DOHH2 (cell line): ENCODE data around the gene AP1S3.

Experiments used
- H3F3A ChIP-seq: fragments of 200-600 bp; sonication (generic), shearing (Covaris generic); 2 replicates; pipeline ENCODE4 v1.6.0; 2016; ENCODE audit warnings: antibody characterized with exemption, mild to moderate bottlenecking; ENCODE audit not compliant: control insufficient read depth, insufficient read depth
- H3K27ac ChIP-seq: fragments of 200-600 bp; sonication (generic); 2 replicates; pipeline ENCODE4 v1.5.1; 2014; ENCODE audit warnings: low read depth, mild to moderate bottlenecking, low read length, moderate library complexity
- H3K27me3 ChIP-seq: fragments of 200-600 bp; sonication (generic); 2 replicates; pipeline ENCODE4 v1.6.1; 2014; ENCODE audit warnings: mild to moderate bottlenecking, low read length, mixed read lengths; ENCODE audit not compliant: control insufficient read depth
- H3K36me3 ChIP-seq: fragments of 200-600 bp; sonication (generic); 2 replicates; pipeline ENCODE4 v1.6.1; 2014; ENCODE audit warnings: mild to moderate bottlenecking, low read length, moderate library complexity, mixed read lengths; ENCODE audit not compliant: control insufficient read depth
- H3K4me1 ChIP-seq: fragments of 200-600 bp; sonication (generic); 2 replicates; pipeline ENCODE4 v1.6.1; 2014; ENCODE audit warnings: mild to moderate bottlenecking, low read length, mixed read lengths; ENCODE audit not compliant: control insufficient read depth
- H3K4me2 ChIP-seq: fragments of 200-600 bp; sonication (generic); 2 replicates; pipeline ENCODE4 v1.6.0; 2014; ENCODE audit warnings: mild to moderate bottlenecking, low read length, moderate library complexity
- H3K4me3 ChIP-seq: fragments of 200-600 bp; sonication (generic); 2 replicates; pipeline ENCODE4 v1.5.1; 2014; ENCODE audit warnings: mild to moderate bottlenecking, low read length, mixed read lengths
- H3K79me2 ChIP-seq: fragments of 200-600 bp; sonication (generic); 2 replicates; pipeline ENCODE4 v1.6.1; 2014; ENCODE audit warnings: mild to moderate bottlenecking, low read length, mixed read lengths; ENCODE audit not compliant: control insufficient read depth
- H3K9me2 ChIP-seq: fragments of 200-600 bp; sonication (generic); replicated peaks from 2 replicates; pipeline ENCODE4 v1.6.1; 2014; ENCODE audit warnings: mild to moderate bottlenecking, low read length, mixed read lengths; ENCODE audit not compliant: control insufficient read depth
- H3K9me3 ChIP-seq: fragments of 200-600 bp; sonication (generic); 2 replicates; pipeline ENCODE4 v1.6.1; 2014; ENCODE audit warnings: antibody characterized with exemption, low read length, mixed read lengths; ENCODE audit not compliant: control insufficient read depth, insufficient read depth
- H4K20me1 ChIP-seq: fragments of 200-600 bp; sonication (generic); 2 replicates; pipeline ENCODE4 v1.6.0; 2014; ENCODE audit warnings: low read depth, mild to moderate bottlenecking, antibody characterized with exemption, low read length, moderate library complexity; ENCODE audit not compliant: control insufficient read depth, insufficient read depth
- EZH2phosphoT487 ChIP-seq: fragments of 200-600 bp; sonication (generic); IDR thresholded peaks from 2 replicates; pipeline ENCODE4 v1.6.1; 2017; ENCODE audit warnings: borderline replicate concordance, mild to moderate bottlenecking, antibody characterized with exemption, low read length, moderate library complexity, mixed read lengths
- TF ChIP-seq, protein P1 (sequence below): fragments of 200-600 bp; sonication (generic); IDR thresholded peaks from one replicate; pipeline ENCODE4 v1.5.1; 2014; ENCODE audit warnings: antibody characterized with exemption, mild to moderate bottlenecking, low read depth, low read length; ENCODE audit not compliant: poor library complexity, severe bottlenecking

The AP1S3 gene

GRCh38 chr2:223856584-223856983 lies 19.2 kb upstream of the AP1S3 start:
- no peaks in the 10 kb centered on the region for H3K36me3 ChIP-seq
- peaks cover 3% of the 10 kb centered on the region; the same call in 1 of the 2 replicates for H3K27me3 ChIP-seq
- no peaks in the 10 kb centered on the region for H4K20me1 ChIP-seq
- no peak for TF ChIP-seq EZH2phosphoT487
- TF ChIP-seq, protein P1, sequence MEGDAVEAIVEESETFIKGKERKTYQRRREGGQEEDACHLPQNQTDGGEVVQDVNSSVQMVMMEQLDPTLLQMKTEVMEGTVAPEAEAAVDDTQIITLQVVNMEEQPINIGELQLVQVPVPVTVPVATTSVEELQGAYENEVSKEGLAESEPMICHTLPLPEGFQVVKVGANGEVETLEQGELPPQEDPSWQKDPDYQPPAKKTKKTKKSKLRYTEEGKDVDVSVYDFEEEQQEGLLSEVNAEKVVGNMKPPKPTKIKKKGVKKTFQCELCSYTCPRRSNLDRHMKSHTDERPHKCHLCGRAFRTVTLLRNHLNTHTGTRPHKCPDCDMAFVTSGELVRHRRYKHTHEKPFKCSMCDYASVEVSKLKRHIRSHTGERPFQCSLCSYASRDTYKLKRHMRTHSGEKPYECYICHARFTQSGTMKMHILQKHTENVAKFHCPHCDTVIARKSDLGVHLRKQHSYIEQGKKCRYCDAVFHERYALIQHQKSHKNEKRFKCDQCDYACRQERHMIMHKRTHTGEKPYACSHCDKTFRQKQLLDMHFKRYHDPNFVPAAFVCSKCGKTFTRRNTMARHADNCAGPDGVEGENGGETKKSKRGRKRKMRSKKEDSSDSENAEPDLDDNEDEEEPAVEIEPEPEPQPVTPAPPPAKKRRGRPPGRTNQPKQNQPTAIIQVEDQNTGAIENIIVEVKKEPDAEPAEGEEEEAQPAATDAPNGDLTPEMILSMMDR, result no peak
- no peaks in the 10 kb centered on the region for H3K9me3 ChIP-seq
- H3K9me2 ChIP-seq, result no peaks in the 10 kb centered on the region
- H3K4me1 ChIP-seq, result no peaks in the 10 kb centered on the region
- H3F3A ChIP-seq, result no peaks in the 10 kb centered on the region
- no peaks in the 10 kb centered on the region for H3K79me2 ChIP-seq
- no peak overlapping the region for H3K4me3 ChIP-seq
- no peak overlapping the region for H3K27ac ChIP-seq
- no peak overlapping the region for H3K4me2 ChIP-seq

DNA sequence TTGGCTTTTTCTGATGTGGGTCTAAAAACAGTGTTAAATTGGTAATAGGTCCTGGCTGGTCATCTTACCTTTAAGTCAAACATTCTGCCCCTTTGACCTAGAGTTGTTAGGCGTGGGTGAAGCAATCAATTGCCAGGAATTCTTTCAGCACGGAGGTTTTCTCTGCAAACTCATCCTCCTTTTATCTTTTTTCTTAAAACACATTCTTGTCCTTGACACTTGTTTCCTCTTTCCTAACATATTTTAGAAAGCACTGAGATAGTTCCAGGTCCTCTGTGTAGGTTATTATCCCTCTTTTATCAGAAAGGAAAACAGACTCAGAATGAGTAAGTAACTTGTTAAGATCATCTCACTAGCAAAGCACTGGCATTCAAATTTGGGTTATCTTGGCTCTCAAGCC lies 18.6 kb upstream of the AP1S3 start:
- Histone ChIP-seq H3K27ac (no peak overlapping the region), H3K9me3 (no peaks in the 10 kb centered on the region), H3K4me1 (no peaks in the 10 kb centered on the region), H3F3A (no peaks in the 10 kb centered on the region), H3K36me3 (no peaks in the 10 kb centered on the region), H3K4me3 (no peak overlapping the region), H3K79me2 (no peaks in the 10 kb centered on the region), H3K27me3 (peaks cover 3% of the 10 kb centered on the region; the same call in 1 of the 2 replicates), H4K20me1 (no peaks in the 10 kb centered on the region), H3K4me2 (no peak overlapping the region), H3K9me2 (no peaks in the 10 kb centered on the region)
- TF ChIP-seq, protein P1, result no peak
- TF ChIP-seq EZH2phosphoT487, result no peak

DNA sequence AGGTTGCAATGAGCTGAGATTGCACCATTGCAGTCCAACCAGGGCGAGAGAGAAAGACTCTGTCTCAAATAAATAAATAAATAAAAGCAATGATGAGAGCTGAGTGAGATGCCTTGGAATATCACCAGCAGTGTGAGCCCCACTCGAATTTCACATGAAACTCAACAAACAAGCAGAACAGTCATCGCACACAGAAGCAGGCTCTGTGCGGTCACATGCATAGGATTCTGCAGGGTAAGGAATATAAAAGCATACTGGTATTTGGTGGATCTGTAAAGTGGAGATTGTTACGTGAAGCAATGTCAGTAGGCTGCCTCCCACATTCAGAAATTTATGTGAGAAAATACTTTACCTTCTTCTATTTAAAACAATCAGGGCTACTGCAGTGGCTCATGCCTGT lies 18.0 kb upstream of the AP1S3 start:
- no peaks in the 10 kb centered on the region for H3K9me3 ChIP-seq
- no peaks in the 10 kb centered on the region for H3K36me3 ChIP-seq
- H4K20me1 ChIP-seq, result no peaks in the 10 kb centered on the region
- H3K79me2 ChIP-seq, result no peaks in the 10 kb centered on the region
- H3F3A ChIP-seq, result no peaks in the 10 kb centered on the region
- peaks cover 3% of the 10 kb centered on the region; the same call in 1 of the 2 replicates for H3K27me3 ChIP-seq
- no peaks in the 10 kb centered on the region for H3K4me1 ChIP-seq
- no peak overlapping the region for H3K4me2 ChIP-seq
- TF ChIP-seq, protein P1, result no peak
- TF ChIP-seq EZH2phosphoT487, result no peak
- no peak overlapping the region for H3K4me3 ChIP-seq
- no peak overlapping the region for H3K27ac ChIP-seq
- no peaks in the 10 kb centered on the region for H3K9me2 ChIP-seq

GRCh38 chr2:223854741-223855140 lies 17.4 kb upstream of the AP1S3 start:
- no peaks in the 10 kb centered on the region for H3K79me2 ChIP-seq
- H3K27ac ChIP-seq, result no peak overlapping the region
- no peaks in the 10 kb centered on the region for H3K9me2 ChIP-seq
- no peaks in the 10 kb centered on the region for H3K9me3 ChIP-seq
- no peaks in the 10 kb centered on the region for H3K36me3 ChIP-seq
- no peaks in the 10 kb centered on the region for H3F3A ChIP-seq
- H3K27me3 ChIP-seq, result peaks cover 3% of the 10 kb centered on the region; the same call in 1 of the 2 replicates
- no peak overlapping the region for H3K4me3 ChIP-seq
- TF ChIP-seq, protein P1, result no peak
- no peak for TF ChIP-seq EZH2phosphoT487
- no peaks in the 10 kb centered on the region for H3K4me1 ChIP-seq
- H3K4me2 ChIP-seq, result no peak overlapping the region
- no peaks in the 10 kb centered on the region for H4K20me1 ChIP-seq
